GM21619 (cell line): ENCODE data around the gene ADAM12.
"Not testable (repeated sequence)": the region's sequence is repeated elsewhere in the genome, so short reads cannot be mapped to it uniquely, and the experiment has no call there.

ENCODE experiments used
- ATAC-seq: cut with Tn5 transposase; IDR thresholded peaks from one replicate; pipeline ENCODE4 v1.9.1; 2021; ENCODE audit not compliant: unreplicated experiment

The ADAM12 gene

DNA sequence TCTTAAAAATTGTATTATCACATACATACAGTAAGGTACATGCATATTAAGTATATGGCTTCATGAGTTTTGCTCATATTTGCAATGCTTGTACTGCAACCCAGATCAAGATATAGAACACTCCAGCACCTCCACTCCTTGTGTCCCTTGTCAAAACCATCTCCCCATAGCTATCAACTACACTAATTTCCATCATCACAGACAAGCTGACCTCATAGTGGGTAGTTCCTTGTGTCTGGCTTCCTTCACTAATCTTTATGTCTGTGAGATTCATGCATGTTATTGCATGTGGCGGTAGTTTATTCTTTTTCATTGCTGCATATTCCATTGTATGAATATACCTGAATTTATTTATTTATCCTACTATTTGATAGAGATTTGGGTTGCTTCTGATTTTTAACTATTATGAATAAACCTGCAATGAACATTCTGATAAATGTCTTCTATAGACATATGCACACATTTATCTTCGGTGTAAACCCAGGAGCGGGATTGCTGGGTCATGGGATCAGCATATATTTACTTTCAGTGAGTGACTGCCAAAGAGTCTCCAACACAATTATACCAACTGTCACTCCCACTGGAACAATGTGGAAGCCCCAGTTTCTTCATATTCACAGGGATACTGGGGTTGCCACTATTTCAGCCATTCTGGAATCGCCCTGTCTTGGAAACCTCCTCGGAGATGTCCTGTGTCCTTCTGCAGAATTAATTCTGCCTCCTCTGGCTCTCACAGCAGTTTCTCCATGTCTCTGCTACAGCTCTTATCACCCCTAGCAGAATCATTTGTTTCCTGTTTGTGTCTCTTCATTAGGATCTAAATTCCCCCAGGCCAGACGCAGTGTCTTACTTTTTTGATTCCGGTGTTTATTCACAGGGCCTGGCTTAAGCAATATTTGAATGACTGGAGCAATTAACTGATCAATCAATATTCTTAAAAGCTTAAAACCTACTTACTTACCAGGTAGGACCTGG is 14.7 kb upstream of the ADAM12 start:
- no peak for ATAC-seq

DNA sequence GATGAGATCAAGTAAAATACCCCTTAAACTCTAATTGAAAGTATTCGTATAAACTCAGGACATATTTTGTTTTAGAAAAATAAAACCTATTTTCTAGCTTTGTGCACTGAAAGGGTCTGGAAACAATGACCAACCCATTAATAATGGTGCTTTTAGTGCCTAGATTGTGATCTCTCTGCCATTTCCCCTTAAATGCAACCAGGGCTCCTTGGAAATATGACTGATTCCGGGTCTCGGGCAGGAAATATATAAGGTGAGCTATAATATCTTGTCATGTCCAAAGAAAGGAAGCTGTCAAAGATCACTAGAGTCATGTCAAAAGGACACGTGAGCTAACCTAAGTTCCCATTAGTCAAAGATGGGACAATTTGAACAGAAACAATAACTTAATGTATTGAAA is 12.4 kb upstream of the ADAM12 start:
- no peak for ATAC-seq

DNA sequence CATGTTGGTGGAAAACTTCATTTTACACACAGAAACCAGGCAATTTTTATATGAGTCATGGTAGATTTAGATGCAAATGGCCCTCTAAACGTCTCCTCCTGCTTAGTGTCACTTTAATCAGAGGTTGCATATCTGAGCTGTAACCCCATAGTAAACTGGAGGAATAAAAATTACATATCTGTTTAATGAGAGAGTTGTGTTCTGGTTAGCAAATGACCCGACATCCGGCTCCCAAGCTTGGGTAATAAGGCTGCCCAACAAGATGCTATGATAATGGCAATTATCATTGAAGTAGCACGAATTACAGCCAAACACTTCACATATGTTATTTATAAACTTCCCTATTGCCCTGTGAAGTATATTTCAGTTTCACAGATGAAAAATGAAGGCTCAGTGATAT is 10.6 kb upstream of the ADAM12 start:
- no peak for ATAC-seq

DNA sequence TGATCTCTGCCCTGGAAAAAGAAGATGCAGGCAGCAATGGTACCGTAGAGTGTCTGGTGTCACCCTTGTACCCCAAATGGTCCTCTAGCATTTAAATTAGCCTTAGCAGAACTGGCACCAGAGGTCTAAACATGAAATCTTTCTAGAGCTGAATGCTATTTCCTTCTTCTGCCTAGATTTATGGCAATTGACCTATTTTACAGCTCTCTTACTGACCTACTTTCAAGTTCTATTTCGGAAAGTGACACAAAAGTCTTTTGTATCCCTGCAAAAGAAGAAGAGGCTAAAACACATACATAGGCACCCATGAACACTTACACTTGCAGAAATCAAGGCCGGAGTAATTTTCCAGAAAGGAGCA is 10.1 kb upstream of the ADAM12 start:
- ATAC-seq, result no peak

DNA sequence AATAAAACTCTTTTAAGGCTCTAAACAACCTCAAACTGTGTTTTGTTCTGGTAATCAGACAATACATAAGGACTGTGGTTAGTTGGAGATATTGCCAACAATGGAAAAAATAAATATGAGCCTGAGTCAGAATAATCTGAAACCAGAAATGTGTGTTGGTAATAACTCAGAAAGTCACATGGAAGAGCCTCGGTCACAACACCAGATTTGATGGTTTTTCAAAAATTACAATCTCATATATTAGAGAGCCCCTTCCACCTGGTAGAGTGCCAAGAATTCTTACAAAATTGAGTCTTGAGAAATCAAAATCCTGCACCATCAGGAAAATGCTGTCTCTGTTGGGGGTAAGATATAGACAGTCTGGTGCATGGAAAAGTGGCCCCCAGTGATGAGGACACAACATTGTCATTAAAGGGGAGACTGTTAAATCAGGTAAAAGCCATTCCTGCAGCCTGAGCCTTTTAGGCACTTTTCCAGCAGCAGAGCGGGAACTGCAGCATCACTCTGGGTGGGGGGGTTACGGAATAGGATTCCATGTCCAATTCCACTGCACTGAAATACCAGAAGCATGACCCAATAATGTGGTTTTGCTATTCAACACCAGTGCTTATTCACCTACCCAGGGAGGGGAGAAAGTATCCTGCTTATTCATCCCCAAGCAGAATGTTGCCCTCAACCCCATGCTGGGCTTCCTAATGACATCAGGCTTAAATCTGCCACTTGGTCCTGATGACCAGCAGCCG is 9.5 kb upstream of the ADAM12 start:
- no peak for ATAC-seq

DNA sequence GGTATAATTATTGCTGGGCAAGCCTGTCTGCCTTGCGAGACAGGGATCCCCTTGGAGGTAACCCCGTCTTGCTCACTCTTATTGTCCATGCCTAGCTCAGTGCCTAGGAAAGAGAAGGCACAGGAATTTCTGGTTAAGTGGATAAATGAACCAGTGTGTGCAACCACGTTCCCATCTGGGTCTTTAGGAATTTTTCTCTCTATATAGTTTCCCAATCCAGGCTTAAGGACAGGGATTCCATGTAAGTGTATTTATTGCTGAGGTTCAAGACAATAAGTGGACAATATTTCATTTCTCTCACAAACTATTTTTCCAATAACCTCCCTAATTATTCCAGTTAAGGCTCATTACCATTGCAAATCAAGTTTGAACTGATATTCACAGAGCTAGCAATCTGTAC is 8.9 kb upstream of the ADAM12 start:
- ATAC-seq, result no peak

DNA sequence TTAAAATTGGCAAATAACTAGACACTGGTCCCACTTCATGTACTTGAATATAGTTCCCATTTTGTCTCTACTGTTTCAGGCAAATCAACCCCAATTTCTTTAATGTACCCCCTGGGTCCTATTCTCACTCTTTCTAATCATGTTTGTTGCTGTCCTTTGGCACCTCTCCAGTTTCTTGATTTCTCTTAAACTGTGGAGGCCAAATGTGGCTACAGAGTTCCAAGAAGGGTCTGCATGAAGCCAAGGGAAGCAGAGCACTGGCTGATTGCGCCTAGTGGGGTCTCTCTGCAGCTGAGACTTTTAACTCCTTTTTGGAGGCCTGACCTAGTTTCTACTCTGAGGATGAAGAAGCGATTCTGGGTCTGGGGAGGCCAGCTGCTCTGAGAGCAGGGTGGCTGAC is 6.7 kb upstream of the ADAM12 start:
- no peak for ATAC-seq

DNA sequence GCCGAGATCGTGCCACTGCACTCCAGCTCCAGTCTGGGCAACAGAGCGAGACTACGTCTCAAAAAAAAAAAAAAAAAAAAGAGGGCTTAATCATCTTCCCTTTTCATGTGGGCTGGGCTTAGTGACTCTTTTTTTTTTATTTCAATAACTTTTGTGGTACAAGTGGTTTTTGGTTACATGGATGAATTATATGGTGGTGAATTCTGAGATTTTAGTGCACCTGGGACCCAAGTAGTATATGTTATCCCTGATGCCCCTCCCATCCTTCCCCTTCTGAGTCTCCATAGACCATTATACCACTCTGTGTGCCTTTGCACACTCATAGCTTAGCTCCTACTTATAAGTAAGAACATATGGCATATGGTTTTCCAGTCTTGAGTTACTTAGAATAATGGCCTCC is 4.8 kb upstream of the ADAM12 start:
- ATAC-seq, result no peak

DNA sequence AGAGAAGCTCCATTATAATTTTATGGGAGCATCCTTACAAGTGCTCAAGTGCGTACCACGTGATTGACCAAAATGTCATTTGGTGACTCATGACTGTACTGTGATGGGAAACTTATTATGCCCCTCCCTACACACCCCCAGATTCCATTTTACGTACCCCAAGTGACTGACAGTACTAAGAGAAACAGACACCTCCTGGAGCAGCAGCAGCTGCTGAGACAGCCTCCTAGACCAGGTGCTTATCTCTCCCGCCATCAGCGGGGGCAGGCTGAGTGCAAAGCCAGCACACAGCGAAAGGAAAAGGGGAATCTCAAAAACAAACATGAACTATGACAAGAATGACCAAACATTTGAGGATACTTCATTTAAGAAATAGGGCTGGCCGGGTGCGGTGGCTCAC is 4.2 kb upstream of the ADAM12 start:
- ATAC-seq, result no peak

DNA sequence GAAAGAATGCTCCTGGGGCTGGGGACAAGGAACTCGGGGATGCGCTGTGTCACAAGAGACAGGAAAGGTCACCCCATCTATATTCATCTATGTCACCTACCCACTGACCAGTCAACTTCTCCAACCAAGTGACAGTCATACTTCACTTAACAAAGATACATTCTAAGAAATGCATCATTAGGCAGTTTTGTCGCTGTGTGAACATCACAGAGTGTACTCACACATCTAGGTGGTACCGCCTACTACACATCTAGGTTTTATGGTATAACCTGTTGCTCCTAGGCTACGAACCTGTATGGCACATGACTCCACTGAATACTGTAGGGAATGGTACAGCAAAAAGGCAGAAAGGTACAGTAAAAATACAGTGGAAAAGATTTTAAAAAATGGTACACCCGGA is 3.8 kb upstream of the ADAM12 start:
- no peak for ATAC-seq

DNA sequence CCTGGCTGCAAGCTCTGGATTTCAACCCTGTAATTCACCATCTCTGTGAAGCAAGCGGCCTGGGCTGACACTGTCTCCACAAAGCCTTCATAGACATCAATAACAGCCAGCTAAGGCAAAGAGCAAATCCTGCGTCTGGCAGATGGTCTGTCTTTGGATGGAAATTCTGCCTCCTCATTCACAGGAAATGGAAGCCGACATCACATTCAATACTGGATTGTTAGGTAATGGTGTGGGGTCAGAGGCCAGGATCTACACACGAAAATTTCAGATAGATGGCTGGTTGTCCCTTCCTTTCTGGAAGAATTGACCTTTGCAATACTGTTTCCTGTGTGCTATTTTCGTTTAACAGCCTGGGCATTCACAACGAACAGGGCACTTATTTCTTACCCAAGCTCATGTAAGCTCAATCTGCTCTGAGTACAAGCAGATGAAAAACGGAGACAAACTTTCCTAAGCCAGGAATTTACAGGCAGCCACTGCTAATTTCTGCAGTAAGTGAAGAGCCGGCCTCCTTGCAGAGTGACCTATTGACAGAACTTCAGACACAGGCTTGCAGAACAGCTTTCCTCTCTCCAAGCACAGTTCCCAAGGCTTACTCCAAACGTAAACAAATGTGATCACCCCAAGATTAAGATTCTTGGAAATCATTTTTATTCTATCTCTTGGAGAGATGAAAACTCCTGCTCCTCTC is 3.1 kb upstream of the ADAM12 start:
- ATAC-seq, result no peak

DNA sequence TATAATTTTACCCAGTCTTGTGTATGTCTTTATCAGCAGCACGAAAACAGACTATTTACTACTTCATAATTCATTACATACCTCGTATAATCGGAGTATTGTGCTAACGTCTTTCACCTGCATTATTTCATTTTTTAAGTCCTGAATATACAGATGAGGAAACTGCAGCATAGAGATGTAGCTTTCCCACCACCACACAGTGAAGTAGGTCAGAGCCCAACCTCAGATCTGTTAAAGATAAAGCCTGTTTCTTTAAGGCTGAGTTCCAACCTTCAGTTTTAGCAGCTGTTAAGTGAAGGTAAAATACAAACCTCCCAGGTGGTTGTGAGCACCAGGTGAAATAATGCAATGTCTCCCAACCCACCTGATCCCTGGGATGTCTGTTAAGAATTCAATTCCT is 2.0 kb upstream of the ADAM12 start:
- no peak for ATAC-seq

DNA sequence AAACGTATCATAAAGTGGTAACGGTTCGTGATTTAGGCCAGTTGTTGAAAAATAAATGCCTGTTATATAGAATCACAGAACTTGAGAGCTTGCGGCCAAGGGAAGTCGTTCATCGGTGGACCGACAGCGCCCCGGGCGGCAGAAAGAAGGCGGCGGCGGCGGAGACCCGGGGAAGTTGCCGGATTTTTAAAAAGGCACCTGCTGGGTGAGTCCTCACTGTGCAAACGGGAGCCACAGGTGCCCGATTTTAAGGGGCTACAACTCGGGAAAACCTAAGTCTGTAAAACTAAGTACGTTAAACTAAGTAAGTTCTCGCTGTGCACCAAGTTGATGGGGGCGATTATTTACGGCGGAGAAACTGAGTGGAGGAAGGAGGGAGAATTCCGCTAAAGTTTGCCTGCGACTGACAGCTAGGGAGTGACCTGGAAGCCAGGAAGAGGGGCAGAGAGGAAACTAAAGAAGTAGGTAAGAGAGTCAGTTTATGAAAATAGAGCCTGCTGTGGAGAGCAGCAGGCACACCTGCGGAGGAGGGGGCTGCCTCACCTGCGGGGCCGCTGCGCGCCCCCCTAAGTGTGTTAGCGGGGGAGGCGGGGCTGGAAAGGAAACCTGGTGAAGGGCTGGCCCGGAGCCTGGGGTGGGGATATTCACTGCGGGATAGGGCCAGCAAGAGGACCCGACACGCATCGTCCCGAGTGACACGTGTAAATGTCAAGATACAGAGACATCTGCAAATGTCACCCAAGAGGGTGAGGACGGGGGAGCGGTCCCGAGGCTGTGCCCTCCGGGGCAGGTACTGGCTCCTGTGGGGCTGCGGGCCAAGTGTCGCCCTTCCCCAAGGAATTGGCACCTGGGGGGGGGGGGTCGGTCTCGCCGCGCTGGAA is 996 bp downstream of the ADAM12 start:
- ATAC-seq, result no peak

DNA sequence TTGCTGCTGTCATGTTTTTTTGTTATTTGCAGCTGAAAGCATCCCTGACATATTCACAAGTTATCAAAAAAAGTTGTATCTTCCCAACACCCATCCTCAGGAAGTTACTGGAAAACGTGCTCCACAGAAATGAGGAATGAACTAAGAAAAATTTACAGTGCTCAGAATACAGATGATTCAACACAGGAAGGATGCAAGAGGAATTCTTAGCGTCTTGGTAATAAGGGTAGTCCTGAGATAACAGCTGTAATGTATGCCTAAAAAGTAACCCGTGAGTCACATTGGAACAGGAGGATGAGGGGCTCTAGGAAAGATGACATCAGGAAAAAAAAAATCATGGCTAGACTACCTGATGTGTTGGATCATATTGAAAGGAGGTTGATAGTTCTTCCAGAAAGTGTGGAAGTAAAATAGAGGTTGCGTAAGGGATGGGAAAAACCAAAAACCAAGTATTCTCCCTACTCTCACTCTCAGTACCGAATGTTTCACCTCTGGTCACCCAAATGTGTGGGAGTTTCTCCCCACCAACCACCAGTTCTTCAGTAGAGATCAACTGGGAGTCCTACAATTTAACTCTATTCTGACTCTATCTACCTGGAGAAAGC is 3.9 kb downstream of the ADAM12 start:
- no peak for ATAC-seq

DNA sequence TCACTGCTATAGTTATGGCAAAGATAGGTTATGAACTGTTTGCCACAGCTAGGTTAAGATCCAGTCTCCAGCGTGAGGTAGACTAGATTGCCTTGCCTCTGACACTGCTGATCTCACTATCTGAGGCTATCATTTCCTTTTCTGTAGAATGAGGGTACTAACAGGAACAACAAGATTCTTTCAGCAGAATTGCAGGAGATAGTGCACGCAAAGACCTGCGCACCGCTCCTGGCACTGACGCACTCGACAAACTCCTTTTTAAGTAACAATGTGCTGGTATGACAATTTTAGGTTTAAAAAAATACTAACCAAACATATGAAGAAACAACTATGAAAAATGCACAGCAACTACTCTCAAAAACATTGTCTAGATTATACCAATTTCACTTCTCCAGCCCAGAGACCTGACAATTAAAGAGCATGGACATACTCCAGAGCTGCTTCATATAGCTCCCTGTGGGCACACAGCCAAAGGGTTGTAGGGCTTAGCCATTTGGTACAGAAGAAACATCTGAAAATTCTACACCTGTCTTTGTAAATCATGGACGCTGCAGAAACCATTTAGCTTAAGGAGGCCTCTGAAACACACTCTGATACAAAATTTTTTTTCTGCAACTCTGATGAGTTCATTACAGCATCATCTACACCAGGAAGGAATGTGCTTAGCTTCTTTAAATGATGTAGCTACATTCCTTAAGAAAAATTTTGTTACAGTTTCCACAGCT is 7.8 kb downstream of the ADAM12 start:
- ATAC-seq, result no peak

DNA sequence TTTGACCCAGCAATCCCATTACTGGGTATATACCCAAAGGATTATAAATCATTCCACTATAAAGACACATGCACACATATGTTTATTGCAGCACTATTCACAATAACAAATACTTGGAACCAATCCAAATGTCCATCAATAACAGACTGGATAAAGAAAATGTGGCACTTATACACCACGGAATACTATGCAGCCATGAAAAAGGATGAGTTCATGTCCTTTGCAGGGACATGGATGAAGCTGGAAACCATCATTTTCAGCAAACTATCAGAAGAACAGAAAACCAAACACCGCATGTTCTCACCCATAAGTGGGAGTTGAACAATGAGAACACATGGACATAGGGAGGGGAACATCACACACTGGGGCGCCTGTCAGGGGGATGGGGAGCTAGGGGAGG is 9.1 kb downstream of the ADAM12 start:
- ATAC-seq, result not testable (repeated sequence)

DNA sequence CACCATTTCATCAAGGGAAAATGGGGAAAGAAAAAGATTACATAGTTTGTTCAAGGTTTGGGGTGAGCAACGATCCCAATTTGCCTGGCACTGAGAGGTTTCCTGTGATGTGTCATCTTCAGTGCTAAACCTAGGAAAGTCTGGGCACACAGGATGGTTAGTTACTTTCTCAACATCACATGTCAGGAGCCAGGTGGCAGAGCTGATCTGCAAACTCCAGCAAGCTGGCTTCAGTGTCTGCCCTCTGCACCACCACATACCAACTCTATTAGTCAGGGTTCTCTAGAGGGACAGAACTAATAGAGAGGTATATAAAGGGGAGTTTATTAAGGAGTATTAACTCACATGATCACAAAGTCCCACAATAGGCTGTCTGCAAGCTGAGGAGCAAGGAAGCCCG is 11.3 kb downstream of the ADAM12 start:
- no peak for ATAC-seq

DNA sequence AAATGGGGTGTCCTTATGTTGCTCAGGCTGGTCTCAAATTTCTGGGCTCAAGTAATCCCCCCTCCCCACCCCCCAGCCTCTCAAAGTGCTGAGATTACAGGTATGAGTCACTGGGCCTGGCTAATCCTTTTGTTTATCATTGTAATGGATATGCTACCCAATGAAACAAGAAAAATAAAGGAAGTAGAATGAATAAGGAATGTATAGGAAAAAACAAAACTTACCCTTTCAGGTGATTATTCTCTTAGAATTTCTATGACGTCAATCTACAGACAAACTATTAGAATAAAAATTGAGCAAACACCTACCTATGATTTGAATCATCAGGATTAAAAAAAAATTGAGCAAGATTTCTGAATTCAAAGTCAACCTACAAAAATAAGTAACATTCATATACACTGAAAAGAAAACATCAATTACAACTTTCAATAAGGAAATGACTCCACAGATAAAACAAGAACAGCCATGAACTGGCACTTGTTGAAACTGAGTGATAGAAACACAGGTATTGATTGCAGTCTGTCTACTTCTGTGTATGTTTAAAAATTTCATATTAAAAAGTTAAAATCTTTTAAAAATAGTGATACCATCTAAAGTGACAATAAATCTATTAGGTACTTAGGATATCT is 12.2 kb downstream of the ADAM12 start:
- ATAC-seq, result no peak

DNA sequence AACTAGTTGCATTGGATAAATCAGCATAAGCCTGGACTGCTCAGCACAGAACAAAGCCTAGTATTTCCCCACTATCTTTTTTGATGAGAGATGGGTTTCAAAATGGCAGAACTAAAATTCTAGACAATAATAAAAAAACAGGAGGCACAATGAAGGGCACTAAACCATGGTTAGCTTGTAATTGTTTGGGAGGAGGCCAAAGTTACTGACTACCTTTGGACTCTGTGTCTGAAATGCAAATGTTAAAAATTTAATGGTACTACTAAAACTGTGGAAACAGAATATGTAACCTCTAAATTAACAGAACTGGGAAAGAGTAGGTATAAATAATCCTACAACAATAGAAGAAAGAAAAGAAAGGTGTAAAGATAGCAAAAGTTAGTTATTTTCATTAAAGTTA is 13.0 kb downstream of the ADAM12 start:
- ATAC-seq, result no peak
